Astrocyte of the hippocampus (primary cell): Measurements from ENCODE around the gene STAT6.
"Not testable (repeated sequence)": the region's sequence is repeated elsewhere in the genome, so short reads cannot be mapped to it uniquely, and the experiment has no call there.

Experiments used
- DNase-seq: peaks from one replicate; pipeline ENCODE4 v3.0.0; 2011; ENCODE audit warnings: low read depth, low spot score

Gene STAT6

GRCh38 chr12:57126561-57126960, 15.4 kb upstream of the STAT6 start:
- no peak for DNase-seq

DNA sequence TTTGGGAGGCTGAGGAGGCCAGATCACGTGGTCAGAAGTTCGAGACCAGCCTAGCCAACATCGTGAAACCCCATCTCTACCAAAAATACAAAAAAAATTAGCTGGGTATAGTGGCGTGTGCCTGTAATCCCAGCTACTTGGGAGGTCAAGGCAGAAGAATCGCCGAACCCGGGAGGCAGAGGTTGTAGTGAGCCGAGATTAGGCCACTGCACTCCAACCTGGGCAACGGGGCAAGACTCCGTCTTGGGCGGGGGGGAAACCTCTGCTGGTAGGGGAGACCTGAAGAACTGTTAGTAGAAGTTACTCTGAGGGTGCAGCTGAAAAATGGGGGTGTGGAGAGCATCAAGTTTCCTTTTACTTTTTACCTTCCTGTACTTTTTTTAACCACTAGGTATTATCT, 14.9 kb upstream of the STAT6 start:
- no peak for DNase-seq

DNA sequence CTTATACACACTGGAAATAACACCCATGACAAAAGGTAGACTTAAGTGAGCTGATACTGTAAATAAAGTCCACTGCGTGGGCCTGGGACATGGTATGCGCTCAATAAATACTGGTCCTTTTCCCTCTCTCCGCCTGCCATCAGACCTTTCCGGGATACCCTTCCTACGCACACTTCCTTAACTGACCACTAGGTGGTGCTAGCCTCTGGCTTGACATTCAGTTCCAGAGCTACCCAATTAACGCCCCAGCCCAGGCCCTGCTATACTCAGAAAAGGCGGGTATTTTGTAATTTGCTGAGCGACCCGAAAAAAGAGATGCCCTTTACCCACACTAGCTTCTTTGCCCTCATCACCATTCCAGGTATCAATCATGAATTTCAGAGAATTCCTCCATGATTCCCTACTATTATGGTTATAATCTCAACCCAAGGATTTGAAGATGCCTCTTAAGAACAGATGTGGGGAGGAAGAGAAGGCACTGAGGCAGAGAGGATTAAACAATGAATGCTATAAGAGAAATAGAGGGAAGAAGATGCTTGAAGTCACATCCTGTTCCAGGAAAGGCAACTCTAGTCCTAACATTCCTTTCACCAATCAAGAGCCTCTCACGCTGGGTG, 13.2 kb upstream of the STAT6 start:
- DNase-seq: peak; percentile 87

DNA sequence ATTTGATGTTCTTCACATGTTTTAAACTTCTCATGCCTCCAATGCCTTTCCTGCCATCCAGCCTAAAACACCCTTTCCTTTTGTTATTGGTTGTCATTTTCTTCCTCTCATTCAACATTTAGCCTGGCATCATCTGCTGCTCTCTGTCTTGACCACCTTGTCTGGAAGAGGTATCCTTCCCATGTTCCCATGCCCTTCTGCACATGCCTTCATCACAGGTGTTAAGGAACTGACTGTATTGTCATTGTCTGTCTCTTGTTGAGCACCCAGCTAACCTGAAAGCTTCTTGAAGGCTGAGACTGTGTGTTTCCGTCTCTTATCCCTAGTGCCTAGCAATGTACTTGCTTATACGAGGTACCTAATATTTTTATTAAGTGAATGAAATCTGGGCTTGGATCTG, 12.7 kb upstream of the STAT6 start:
- no peak for DNase-seq

DNA sequence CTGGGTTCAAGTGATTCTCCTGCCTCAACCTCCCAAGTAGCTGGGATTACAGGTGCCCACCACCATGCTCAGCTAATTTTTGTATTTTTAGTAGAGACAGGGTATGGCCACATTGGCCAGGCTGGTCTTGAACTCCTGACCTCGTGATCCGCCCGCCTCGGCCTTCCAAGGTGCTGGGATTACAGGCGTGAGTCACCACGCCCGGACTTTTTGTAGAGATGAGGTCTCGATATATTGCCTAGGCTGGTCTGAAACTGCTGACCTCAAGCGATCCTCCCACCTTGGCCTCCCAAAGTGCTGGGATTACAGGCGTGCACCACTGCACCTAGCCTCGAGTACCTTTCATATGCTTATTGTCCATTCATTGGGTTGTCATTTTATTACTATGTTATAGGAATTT, 9.6 kb upstream of the STAT6 start:
- not testable (repeated sequence) for DNase-seq

- DNase-seq: no peak
These were observed 8.3 kb upstream of the STAT6 start for GRCh38 chr12:57119294-57120085.

DNA sequence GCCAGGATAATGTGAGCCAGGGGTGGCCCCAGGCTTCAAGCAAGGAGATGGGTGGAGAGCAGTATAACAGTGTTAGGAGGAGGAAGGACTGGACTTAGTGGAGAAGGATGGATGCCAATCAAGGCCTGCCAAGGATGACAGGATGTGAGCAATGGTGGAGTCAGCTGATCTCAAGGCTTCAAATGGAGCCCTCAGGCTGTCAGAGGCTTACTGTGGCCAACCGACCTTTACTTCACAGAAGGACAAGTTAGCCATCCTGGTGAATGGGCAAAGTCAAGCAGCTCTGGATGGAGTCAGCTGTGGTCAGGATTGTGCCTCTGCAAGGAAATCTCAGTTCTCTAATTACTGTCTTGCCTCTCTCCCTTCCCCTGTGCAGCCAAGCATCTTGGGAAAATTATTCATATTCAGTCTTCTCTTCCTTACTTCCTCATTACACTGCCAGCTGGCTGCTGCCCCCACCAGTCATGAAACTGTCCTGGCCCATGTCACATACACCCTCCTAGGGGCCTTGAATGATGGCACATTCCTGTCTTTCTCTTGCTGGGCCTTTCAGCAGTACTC, 7.6 kb upstream of the STAT6 start:
- DNase-seq: no peak

DNA sequence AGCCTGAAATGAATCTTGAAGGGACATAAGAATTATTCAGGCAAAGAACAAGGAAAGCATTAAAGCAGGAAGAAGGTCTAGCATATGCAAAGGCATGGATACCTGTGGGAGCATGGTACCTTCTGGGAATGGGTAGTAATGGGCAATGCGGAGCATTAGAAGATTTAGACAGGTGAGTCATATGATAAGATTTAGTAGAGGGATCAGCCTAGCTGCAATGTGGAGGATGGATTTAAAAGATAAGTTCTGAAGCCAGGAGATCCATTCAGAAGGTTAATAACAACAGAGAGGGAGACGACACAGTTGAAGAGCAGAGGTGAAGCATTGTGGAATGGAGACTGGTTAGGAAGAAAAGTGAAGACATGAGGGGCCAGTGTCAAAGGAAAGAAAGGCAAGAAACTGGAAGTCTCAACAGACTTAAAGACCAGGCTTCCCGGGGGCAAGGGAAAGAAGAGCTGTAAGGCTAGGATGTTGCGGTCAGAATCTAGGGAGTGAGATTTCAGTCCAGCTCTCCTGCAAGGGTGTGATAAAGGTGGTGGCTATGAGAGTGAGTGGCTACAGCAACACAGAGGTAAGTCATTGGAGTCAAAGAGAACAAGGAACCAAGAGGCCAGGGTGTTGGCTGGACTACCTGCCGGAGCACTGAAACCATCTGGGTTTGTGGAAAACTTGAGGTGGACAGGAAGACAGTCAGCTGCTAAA, 5.6 kb upstream of the STAT6 start:
- no peak for DNase-seq

DNA sequence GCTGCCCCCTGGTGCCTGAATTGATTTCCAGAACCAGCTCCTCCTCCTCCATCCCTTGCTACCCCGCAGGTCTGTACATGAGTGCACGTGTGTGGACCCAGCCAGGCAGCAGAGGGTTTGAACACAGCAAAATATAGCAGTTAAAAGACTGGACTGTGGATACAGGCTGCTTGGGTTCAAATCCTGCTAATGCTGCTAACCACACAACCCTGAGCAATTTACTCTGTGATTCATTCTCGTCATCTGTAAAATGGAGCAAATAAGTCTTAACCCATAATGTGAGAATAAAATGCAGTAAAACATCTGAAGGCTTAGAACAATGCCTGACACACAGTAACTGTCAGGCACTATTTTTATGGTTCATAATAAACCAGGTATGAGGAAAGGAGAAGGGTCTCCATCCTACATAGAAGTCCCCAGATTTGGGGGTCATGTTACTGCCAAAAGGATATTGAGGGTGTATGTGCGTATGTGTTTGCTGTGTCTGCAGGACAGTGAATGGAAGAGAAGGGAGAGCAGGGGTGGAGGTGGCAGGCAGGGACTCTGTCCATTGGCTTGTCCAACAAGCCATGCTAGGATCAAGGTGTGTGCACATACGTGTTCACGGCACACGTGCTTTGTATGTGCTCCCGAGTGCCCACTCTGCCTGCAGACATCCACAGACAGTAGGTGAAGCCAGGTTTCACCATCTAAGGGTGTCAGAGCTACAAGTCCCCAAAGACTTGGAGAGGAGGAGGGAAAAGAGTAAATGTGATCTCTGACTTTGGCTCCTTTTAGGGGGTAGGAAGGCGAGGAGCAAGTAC, 1.5 kb upstream of the STAT6 start:
- no peak for DNase-seq

DNA sequence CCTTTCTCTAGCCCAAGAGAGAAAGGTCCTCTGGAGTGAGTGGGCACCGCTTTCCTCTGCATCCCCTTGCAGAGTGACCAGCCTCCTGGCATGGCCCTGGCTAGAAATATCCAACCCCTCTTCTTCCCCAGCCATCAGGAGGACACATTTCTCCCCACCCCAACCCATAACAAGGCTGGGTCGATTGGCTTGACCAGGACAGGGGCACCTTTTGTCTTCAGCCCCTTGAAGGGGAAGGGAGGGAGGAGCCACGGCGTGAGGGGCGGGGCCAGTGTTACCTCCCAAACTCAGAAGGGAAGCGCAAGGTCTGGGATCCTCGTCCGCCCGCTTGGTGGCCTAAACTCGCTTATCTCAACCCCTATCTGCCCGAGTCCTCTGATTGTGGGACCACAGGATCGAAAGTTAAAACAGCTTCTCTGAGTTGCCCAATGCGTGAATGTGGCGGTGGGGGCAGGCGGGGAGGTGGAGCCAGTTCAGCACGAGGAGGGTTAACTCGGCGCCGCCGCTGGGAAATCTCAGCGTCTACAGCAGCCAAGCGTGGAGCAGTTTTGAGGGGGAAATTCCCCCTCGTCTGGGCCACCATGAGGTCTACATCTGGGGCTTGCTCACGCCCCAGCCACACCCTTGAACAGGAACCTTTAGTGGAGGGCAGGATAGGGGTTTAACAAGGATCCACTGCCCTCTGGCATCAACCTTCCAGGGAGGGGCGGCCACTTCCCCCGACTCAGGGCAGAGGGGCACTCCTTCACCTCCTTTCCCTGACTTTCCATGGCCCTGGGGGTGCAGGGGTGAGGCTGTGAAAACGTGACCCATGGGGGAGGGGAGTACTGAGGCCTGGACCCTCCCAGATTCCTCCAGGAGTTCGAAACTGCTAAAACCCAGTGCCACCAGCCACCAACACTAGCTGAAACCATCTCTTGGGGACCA, 795 bp downstream of the STAT6 start:
- peak; percentile 39 for DNase-seq

- DNase-seq: no peak
These were observed 1.7 kb downstream of the STAT6 start for GRCh38 chr12:57109207-57110103.

GRCh38 chr12:57107456-57108155, 3.6 kb downstream of the STAT6 start:
- no peak for DNase-seq

DNA sequence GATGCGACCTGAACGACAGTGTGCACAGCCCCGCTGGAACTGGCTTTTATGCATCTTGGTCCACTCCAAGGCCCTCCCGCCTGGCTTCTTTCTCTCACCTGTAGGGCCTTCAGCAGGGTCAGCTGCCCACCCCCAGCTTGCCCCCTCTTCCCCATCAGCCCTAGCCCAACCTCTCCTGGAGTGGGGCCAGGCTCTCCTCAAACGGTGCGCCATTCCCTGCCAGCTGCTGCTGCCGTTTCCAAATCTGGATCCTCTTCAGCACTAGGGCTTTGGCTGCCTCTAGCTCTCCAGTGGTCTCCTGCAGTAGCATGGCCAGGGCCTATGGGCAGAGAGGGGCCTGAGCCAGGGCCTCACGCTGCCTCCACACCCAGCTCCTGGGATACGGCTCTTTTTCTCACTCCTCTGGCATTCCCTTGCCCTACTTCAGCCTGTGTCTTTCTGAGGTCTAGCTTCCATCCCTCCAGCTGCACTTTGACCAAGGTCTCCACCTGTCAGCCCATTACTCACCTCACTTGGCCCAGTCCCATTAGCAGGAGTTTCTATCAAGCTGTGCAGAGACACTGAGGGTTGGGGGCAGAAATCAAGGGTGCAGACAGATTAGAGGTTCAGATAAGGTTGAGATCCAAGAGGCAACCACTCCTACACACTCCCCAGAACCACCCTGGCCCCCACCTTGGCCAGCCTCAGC, 5.0 kb downstream of the STAT6 start:
- DNase-seq: no peak

DNA sequence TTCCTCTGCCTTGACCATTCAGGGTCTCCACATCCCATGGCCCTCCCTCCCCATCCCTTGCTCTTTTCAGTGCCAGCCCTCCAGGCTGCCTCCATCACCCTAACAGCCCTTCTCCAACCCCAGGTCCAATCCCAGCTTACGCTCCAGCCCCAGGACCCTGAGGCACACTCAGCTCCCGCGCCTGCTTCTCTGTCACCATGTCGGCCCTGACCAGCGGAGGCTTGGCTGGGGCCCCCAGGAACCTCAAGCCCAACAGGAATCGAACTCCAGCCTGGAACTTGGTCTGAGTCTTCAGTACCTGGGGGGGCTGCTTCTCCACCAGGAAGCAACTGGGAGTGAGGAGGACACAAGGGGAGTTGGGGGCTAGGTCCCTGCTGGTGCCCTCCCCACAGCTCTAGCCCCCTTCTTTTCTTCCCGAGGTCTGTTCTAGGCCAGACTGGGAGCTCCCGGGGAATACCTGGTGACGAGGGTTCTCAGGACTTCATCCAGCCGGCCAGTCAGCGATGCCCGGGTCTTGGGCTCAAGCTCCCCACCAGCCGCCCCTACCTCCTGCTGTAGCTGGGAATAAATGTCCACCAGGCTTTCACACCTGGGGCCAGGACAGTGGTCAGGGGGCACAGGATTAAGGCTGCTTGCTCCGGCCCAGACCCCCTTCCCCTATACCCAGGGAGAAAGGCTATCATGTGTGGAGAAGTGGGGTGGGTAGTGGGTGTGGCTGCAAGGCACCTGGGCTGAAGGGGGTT, 6.0 kb downstream of the STAT6 start:
- no peak for DNase-seq

DNA sequence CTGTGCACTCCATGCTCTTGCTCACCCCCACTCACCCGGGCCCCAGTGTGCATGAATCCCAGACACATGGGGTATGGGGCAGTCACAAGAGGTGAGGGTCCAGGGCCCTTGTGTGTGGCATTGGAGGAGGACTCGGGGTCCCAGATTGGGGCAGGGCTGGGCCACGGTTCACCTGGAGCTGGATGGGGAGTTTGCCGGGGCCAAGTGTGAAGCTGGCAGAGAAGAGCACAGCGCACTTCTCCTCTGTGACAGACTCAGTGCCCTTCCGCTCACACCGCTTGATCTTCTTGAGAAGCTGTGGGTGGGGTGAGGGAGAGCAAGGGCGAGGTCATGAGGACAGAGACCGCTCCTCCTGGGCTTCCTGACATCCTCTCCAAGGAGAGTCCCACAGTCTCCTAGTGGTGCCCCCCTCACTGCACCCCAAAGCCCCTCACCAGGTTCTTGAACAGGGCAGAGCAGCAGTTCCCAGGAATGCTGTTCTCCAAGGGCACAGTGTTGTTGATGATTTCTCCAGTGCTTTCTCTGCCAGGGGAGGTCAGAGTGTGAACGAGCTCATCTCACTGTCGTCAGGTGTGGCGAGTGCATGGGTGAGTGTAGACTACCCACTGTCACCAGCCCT, 6.8 kb downstream of the STAT6 start:
- DNase-seq: no peak

DNA sequence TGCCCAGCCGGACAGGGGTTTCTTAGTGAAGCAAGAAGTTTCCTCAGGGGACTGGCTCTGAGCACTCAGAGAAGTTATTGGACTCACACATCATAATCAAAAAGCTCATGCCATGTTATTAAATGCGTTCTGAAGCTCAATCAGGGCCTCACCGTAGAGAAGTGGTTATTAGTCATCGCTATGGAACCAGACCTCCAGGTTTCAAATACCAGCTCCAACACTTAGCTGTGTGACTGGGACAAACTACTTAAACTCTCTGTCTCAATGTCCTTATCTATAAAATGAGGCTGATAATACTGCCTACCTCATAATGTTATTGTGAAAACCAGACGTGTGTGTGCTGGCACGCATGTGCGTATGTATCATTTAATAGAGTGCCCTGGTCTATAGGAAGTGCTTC, 7.3 kb downstream of the STAT6 start:
- DNase-seq: peak; percentile 35
